HG03575 (cell line): ENCODE data around the gene SRSF9.
A peak's percentile ranks its signal among the peaks of the same experiment; 100 is the strongest.
"Not testable (repeated sequence)": the region's sequence is repeated elsewhere in the genome, so short reads cannot be mapped to it uniquely, and the experiment has no call there.

Experiments used
- ATAC-seq: cut with Tn5 transposase; IDR thresholded peaks from one replicate; pipeline ENCODE4 v1.9.1; 2021; ENCODE audit not compliant: unreplicated experiment, insufficient number of reproducible peaks, low FRiP score; ENCODE audit errors: extremely low read depth

Gene SRSF9

DNA sequence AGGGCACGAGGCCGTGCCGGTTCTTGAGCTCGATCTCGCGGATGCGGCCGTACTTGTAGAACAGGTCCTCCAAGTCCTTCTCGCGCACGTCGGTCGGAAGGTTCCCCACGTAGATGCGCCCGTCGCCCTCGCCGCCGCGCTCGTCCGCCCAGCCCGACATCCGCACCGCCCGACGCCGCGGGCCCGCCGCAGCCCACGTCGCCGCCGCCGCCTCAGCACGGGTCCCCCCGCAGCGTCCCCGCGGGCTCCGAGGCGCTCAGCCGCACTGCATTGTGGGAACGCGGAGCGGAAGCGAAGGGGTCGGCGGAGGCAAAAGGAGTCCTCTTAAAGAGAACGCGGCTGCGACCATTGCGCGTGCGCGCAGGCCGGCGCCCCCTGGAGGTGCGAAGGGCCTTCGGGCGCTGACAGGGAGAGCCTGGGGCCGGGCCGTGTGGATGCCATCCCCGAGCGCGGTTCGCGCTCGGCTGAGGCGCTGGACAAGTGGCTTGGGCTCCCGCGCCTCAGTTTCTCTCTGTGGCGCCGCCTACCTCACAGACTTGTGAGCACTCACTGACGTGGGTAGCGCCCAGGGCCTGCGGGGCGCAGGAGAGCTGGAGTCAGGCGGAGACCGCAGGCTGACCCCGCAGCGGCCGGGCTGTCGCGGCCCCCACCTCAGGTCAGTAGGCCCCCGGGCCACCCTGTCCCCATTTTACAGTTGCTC, at the start of gene SRSF9:
Gene SRSF9 (minus strand): TSS at position 299 of the 700 bp plus-strand sequence. CDS start 139 bp downstream, at position 160.
- ATAC-seq = peak; percentile 53

GRCh38 chr12:120519324-120519723, 49.8 kb upstream of the SRSF9 start:
- ATAC-seq = not testable (repeated sequence)

- no peak for ATAC-seq
Measured at GRCh38 chr12:120515496-120515895, 45.9 kb upstream of the SRSF9 start.

GRCh38 chr12:120514002-120514401, 44.5 kb upstream of the SRSF9 start:
- no peak for ATAC-seq

- ATAC-seq = no peak
Measured at GRCh38 chr12:120508537-120508936, 39.0 kb upstream of the SRSF9 start.

DNA sequence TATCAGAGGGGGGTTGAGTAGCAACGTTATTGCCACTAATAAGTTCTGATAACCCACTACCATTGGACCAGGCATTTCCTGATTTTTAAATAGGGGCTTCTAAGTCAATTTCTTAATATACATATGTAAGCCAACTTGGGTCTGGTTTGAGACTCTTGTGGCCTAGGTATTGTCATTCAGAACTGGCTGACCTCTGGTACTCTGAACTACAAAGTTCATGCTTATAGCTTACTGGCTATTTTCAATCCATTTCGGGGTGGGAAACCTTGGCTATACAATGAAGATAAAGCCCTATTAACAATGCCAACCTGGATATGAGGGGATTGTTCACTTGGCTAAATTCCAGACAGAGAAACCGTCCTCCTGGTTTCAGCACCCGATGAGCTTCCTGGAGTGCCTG, 35.0 kb upstream of the SRSF9 start:
- no peak for ATAC-seq

GRCh38 chr12:120500581-120500980, 31.0 kb upstream of the SRSF9 start:
- no peak for ATAC-seq

GRCh38 chr12:120498870-120499515, 29.4 kb upstream of the SRSF9 start:
- no peak for ATAC-seq

- no peak for ATAC-seq
Measured at GRCh38 chr12:120497524-120498150, 28.1 kb upstream of the SRSF9 start.

- no peak for ATAC-seq
Measured at GRCh38 chr12:120496413-120497340, 27.1 kb upstream of the SRSF9 start.

GRCh38 chr12:120495731-120496412, 26.3 kb upstream of the SRSF9 start, which contains the start of gene DYNLL1:
Gene DYNLL1, plus strand, starts transcription at chr12:120496113. Its CDS starts 309 bp downstream, at chr12:120496422.
- peak; percentile 63 for ATAC-seq

GRCh38 chr12:120495186-120495730, 25.7 kb upstream of the SRSF9 start:
- ATAC-seq = no peak

GRCh38 chr12:120490833-120491512, 21.4 kb upstream of the SRSF9 start:
- no peak for ATAC-seq

- ATAC-seq = no peak
Measured at GRCh38 chr12:120490325-120490724, 20.8 kb upstream of the SRSF9 start.

GRCh38 chr12:120489018-120489417, 19.5 kb upstream of the SRSF9 start:
- no peak for ATAC-seq

DNA sequence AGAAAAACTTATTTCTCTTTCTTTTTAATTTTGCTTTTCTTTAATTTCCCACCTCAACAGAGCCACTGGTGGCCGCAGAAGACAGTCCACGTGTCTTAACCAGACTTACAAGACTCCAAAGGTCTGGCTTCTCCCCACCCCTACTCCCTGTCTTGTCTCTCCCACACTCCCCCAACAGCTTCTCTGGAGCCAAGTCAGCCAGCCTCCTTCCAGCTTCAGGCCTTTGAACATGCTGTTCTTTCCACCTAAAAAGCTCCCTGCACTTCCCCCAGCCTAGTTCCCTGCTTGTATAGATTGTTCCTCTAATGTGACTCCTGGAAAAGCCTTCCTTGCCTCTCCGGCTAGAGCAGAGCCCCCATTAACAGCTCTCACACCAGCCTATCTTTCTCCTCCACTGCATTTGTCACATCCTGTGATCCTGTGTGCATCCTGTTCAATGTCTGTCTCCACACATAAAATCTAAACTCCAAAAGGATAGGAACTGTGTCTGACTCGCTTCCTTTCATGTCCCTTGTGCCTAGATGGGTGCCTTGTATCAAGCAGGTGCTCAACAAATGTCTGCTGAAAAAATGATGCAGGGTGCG, 18.6 kb upstream of the SRSF9 start:
- no peak for ATAC-seq

GRCh38 chr12:120487552-120487951, 18.0 kb upstream of the SRSF9 start:
- ATAC-seq = not testable (repeated sequence)
